SK-N-SH treated with all-trans-retinoic acid at 6 μM for 48 hours (cell line): ENCODE results near the gene CAMSAP3.

Source experiments
- ATAC-seq: fragments of 200-7000 bp; cut with Tn5 transposase; 3 replicates; pipeline ENCODE4 v1.9.1; 2020; ENCODE audit warnings: mild to moderate bottlenecking, moderate library complexity
- BACH2 ChIP-seq: fragments of 250-450 bp; sonication (Bioruptor Pico); IDR thresholded peaks from 2 replicates; pipeline ENCODE4 v1.9.0; 2021; ENCODE audit warnings: mild to moderate bottlenecking, borderline replicate concordance
- CSDC2 ChIP-seq: fragments of 250-450 bp; sonication (Bioruptor Pico); IDR thresholded peaks from 2 replicates; pipeline ENCODE4 v1.5.0; 2020; ENCODE audit warnings: mild to moderate bottlenecking, moderate library complexity
- ESRRG ChIP-seq: fragments of 250-450 bp; sonication (Bioruptor Pico); IDR thresholded peaks from 2 replicates; pipeline ENCODE4 v1.6.1; 2021; ENCODE audit warnings: mild to moderate bottlenecking
- OSR1 ChIP-seq: fragments of 250-450 bp; sonication (Bioruptor Pico); IDR thresholded peaks from 2 replicates; pipeline ENCODE4 v1.8.0; 2022; ENCODE audit warnings: moderate library complexity, mild to moderate bottlenecking, inconsistent platforms
- PPARA ChIP-seq: fragments of 250-450 bp; sonication (Bioruptor Pico); IDR thresholded peaks from 2 replicates; pipeline ENCODE4 v1.5.0; 2020; ENCODE audit warnings: mild to moderate bottlenecking, borderline replicate concordance
- RARB ChIP-seq: fragments of 250-450 bp; sonication (Bioruptor Pico); IDR thresholded peaks from 2 replicates; pipeline ENCODE4 v1.8.0; 2021; ENCODE audit warnings: mild to moderate bottlenecking, moderate library complexity
- SNAI2 ChIP-seq: fragments of 250-450 bp; sonication (Bioruptor Pico); IDR thresholded peaks from 2 replicates; pipeline ENCODE4 v1.5.0; 2020; ENCODE audit warnings: mild to moderate bottlenecking, moderate library complexity
- TCF4 ChIP-seq: fragments of 250-450 bp; sonication (Bioruptor Pico); IDR thresholded peaks from 2 replicates; pipeline ENCODE4 v1.8.0; 2021; ENCODE audit warnings: mild to moderate bottlenecking, moderate library complexity, borderline replicate concordance
- TOX ChIP-seq: fragments of 250-450 bp; sonication (Bioruptor Pico); IDR thresholded peaks from 2 replicates; pipeline ENCODE4 v1.8.0; 2021; ENCODE audit warnings: mild to moderate bottlenecking, moderate library complexity, borderline replicate concordance
- ZC3H10 ChIP-seq: fragments of 250-450 bp; sonication (Bioruptor Pico); IDR thresholded peaks from 2 replicates; pipeline ENCODE4 v1.5.1; 2021; ENCODE audit warnings: mild to moderate bottlenecking, moderate library complexity
- ZFP3 ChIP-seq: fragments of 250-450 bp; sonication (Bioruptor Pico); IDR thresholded peaks from 2 replicates; pipeline ENCODE4 v1.5.0; 2020; ENCODE audit warnings: mild to moderate bottlenecking, moderate library complexity
- ZFP30 ChIP-seq: fragments of 450-650 bp; formaldehyde crosslinking; IDR thresholded peaks from 2 replicates; pipeline ENCODE4 v1.5.0; 2022; ENCODE audit warnings: mild to moderate bottlenecking, moderate library complexity
- ZNF565 ChIP-seq: fragments of 450-650 bp; formaldehyde crosslinking; conservative IDR thresholded peaks from 2 replicates; pipeline ENCODE4 v1.5.0; 2020; ENCODE audit warnings: low read depth, mild to moderate bottlenecking, moderate library complexity
- ZNF70 ChIP-seq: fragments of 450-650 bp; formaldehyde crosslinking; IDR thresholded peaks from 2 replicates; pipeline ENCODE4 v1.5.0; 2020; ENCODE audit warnings: mild to moderate bottlenecking, moderate library complexity
- ZNF8 ChIP-seq: fragments of 450-650 bp; formaldehyde crosslinking; IDR thresholded peaks from 2 replicates; pipeline ENCODE4 v1.5.0; 2020; ENCODE audit warnings: mild to moderate bottlenecking, moderate library complexity
- TF ChIP-seq, protein P1 (sequence below): fragments of 250-450 bp; sonication (Bioruptor Pico); IDR thresholded peaks from 2 replicates; pipeline ENCODE4 v1.8.0; 2021; ENCODE audit warnings: low read depth, mild to moderate bottlenecking, moderate library complexity, borderline replicate concordance
- TF ChIP-seq, protein P2 (sequence below): fragments of 250-450 bp; sonication (Bioruptor Pico); IDR thresholded peaks from 2 replicates; pipeline ENCODE4 v1.5.1; 2021; ENCODE audit warnings: mild to moderate bottlenecking, moderate library complexity
- TF ChIP-seq, protein P3 (sequence below): fragments of 250-450 bp; sonication (Bioruptor Pico); IDR thresholded peaks from 2 replicates; pipeline ENCODE4 v1.5.0; 2020; ENCODE audit warnings: mild to moderate bottlenecking, moderate library complexity
- TF ChIP-seq, protein P4 (sequence below): fragments of 250-450 bp; sonication (Bioruptor Pico); IDR thresholded peaks from 2 replicates; pipeline ENCODE4 v1.8.0; 2020; ENCODE audit warnings: mild to moderate bottlenecking, moderate library complexity, borderline replicate concordance
- TF ChIP-seq, protein P5 (sequence below): fragments of 250-450 bp; sonication (Bioruptor Pico); IDR thresholded peaks from 2 replicates; pipeline ENCODE4 v1.5.1; 2020; ENCODE audit warnings: low read depth, mild to moderate bottlenecking, moderate library complexity

Gene CAMSAP3

DNA sequence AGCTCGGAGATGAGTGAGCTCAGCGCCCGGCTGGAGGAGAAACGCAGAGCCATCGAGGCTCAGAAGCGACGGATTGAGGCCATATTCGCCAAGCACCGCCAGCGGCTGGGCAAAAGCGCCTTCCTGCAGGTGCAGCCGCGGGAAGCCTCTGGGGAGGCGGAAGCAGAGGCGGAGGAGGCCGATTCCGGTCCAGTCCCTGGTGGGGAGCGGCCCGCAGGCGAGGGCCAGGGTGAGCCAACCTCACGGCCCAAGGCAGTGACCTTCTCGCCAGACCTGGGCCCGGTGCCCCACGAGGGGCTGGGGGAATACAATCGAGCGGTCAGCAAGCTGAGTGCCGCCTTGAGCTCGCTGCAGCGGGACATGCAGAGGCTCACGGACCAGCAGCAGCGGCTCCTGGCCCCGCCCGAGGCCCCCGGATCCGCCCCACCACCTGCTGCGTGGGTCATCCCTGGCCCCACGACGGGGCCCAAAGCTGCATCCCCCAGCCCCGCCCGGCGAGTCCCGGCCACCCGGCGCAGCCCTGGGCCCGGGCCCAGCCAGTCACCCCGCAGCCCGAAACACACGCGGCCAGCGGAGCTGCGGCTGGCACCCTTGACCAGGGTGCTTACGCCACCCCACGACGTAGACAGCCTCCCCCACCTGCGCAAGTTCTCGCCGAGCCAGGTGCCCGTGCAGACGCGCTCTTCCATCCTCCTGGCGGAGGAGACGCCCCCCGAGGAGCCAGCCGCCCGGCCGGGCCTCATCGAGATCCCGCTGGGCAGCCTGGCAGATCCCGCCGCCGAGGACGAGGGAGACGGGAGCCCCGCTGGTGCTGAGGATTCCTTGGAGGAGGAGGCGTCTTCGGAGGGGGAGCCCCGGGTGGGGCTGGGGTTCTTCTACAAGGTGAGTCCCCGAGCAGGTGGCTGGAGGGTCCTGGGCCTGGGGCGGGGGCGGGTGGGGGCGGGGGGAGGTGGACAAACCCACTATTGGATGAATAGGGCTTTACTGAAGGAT is 16.9 kb downstream of the CAMSAP3 start:
- no peak for ATAC-seq
- TF ChIP-seq SNAI2 (CRISPR knock-in tag), result no peak
- TF ChIP-seq TCF4, result no peak
- TF ChIP-seq, protein P1, sequence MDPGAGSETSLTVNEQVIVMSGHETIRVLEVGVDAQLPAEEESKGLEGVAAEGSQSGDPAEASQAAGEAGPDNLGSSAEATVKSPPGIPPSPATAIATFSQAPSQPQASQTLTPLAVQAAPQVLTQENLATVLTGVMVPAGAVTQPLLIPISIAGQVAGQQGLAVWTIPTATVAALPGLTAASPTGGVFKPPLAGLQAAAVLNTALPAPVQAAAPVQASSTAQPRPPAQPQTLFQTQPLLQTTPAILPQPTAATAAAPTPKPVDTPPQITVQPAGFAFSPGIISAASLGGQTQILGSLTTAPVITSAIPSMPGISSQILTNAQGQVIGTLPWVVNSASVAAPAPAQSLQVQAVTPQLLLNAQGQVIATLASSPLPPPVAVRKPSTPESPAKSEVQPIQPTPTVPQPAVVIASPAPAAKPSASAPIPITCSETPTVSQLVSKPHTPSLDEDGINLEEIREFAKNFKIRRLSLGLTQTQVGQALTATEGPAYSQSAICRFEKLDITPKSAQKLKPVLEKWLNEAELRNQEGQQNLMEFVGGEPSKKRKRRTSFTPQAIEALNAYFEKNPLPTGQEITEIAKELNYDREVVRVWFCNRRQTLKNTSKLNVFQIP (CRISPR knock-in tag), result no peak
- TF ChIP-seq CSDC2, result no peak
- no peak for TF ChIP-seq ZNF565 (CRISPR knock-in tag)
- TF ChIP-seq, protein P2, sequence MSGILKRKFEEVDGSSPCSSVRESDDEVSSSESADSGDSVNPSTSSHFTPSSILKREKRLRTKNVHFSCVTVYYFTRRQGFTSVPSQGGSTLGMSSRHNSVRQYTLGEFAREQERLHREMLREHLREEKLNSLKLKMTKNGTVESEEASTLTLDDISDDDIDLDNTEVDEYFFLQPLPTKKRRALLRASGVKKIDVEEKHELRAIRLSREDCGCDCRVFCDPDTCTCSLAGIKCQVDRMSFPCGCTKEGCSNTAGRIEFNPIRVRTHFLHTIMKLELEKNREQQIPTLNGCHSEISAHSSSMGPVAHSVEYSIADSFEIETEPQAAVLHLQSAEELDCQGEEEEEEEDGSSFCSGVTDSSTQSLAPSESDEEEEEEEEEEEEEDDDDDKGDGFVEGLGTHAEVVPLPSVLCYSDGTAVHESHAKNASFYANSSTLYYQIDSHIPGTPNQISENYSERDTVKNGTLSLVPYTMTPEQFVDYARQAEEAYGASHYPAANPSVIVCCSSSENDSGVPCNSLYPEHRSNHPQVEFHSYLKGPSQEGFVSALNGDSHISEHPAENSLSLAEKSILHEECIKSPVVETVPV, result no peak
- no peak for TF ChIP-seq ZFP3
- TF ChIP-seq, protein P3, sequence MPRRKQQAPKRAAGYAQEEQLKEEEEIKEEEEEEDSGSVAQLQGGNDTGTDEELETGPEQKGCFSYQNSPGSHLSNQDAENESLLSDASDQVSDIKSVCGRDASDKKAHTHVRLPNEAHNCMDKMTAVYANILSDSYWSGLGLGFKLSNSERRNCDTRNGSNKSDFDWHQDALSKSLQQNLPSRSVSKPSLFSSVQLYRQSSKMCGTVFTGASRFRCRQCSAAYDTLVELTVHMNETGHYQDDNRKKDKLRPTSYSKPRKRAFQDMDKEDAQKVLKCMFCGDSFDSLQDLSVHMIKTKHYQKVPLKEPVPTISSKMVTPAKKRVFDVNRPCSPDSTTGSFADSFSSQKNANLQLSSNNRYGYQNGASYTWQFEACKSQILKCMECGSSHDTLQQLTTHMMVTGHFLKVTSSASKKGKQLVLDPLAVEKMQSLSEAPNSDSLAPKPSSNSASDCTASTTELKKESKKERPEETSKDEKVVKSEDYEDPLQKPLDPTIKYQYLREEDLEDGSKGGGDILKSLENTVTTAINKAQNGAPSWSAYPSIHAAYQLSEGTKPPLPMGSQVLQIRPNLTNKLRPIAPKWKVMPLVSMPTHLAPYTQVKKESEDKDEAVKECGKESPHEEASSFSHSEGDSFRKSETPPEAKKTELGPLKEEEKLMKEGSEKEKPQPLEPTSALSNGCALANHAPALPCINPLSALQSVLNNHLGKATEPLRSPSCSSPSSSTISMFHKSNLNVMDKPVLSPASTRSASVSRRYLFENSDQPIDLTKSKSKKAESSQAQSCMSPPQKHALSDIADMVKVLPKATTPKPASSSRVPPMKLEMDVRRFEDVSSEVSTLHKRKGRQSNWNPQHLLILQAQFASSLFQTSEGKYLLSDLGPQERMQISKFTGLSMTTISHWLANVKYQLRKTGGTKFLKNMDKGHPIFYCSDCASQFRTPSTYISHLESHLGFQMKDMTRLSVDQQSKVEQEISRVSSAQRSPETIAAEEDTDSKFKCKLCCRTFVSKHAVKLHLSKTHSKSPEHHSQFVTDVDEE (CRISPR knock-in tag), result no peak
- TF ChIP-seq, all 23 proteins: peak for 0

DNA sequence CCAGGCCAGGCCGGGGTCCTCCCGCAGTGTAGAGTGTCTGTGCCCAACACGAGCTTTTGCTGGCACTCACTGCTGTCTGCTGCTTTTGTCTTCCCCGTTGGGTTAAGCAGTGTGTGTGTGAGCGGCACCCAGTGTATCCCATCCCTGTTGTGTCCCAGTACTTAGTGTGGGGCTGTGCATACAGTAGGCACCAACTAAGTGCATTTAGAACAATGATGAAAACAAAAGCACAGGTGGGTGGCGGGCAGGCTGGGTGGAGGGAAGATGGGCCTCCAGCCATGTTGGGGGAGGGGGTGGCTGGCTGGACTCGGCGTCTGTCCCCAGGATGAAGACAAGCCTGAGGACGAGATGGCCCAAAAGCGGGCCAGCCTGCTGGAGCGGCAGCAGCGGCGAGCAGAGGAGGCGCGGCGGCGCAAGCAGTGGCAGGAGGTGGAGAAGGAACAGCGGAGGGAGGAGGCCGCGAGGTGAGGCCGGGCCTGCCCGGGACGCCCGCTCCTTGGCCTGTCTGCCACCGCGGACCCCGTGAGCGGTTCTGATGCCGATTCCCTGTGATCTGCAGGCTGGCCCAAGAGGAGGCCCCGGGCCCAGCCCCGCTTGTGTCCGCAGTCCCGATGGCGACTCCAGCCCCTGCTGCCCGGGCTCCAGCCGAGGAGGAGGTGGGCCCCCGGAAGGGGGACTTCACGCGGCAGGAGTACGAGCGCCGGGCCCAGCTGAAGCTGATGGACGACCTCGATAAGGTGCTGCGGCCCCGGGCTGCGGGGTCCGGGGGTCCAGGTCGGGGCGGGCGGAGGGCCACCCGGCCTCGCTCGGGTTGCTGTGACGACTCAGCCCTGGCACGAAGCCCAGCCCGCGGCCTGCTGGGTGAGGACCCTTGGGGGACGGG is 19.4 kb downstream of the CAMSAP3 start:
- no peak for ATAC-seq
- TF ChIP-seq BACH2 (CRISPR knock-in tag) (no peak), ZFP30 (CRISPR knock-in tag) (no peak), ESRRG (no peak), TCF4 (no peak), ZC3H10 (CRISPR knock-in tag) (no peak), TOX (CRISPR knock-in tag) (no peak), CSDC2 (no peak), ZNF8 (CRISPR knock-in tag) (no peak), OSR1 (CRISPR knock-in tag) (no peak), PPARA (CRISPR knock-in tag) (no peak), RARB (CRISPR knock-in tag) (no peak), SNAI2 (CRISPR knock-in tag) (no peak), ZNF565 (CRISPR knock-in tag) (no peak), ZNF70 (CRISPR knock-in tag) (no peak)
- TF ChIP-seq, protein P4, sequence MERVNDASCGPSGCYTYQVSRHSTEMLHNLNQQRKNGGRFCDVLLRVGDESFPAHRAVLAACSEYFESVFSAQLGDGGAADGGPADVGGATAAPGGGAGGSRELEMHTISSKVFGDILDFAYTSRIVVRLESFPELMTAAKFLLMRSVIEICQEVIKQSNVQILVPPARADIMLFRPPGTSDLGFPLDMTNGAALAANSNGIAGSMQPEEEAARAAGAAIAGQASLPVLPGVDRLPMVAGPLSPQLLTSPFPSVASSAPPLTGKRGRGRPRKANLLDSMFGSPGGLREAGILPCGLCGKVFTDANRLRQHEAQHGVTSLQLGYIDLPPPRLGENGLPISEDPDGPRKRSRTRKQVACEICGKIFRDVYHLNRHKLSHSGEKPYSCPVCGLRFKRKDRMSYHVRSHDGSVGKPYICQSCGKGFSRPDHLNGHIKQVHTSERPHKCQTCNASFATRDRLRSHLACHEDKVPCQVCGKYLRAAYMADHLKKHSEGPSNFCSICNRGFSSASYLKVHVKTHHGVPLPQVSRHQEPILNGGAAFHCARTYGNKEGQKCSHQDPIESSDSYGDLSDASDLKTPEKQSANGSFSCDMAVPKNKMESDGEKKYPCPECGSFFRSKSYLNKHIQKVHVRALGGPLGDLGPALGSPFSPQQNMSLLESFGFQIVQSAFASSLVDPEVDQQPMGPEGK (CRISPR knock-in tag), result no peak
- TF ChIP-seq, protein P3 (CRISPR knock-in tag), result no peak
- TF ChIP-seq, protein P5, sequence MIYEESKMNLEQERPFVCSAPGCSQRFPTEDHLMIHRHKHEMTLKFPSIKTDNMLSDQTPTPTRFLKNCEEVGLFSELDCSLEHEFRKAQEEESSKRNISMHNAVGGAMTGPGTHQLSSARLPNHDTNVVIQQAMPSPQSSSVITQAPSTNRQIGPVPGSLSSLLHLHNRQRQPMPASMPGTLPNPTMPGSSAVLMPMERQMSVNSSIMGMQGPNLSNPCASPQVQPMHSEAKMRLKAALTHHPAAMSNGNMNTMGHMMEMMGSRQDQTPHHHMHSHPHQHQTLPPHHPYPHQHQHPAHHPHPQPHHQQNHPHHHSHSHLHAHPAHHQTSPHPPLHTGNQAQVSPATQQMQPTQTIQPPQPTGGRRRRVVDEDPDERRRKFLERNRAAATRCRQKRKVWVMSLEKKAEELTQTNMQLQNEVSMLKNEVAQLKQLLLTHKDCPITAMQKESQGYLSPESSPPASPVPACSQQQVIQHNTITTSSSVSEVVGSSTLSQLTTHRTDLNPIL, result no peak
- TF ChIP-seq, protein P1 (CRISPR knock-in tag), result no peak
